RCC 7860 (cell line): ENCODE measurements around the gene STIP1.

ENCODE experiments used
- DNase-seq: peaks from one replicate; pipeline ENCODE4 v3.0.0-alpha.2; 2015; ENCODE audit warnings: low spot score
- FAIRE-seq: peaks from 2 replicates; lab custom pipeline; 2012; peaks lifted over from hg19 to GRCh38; lab: Jason Lieb, UNC

Gene STIP1

DNA sequence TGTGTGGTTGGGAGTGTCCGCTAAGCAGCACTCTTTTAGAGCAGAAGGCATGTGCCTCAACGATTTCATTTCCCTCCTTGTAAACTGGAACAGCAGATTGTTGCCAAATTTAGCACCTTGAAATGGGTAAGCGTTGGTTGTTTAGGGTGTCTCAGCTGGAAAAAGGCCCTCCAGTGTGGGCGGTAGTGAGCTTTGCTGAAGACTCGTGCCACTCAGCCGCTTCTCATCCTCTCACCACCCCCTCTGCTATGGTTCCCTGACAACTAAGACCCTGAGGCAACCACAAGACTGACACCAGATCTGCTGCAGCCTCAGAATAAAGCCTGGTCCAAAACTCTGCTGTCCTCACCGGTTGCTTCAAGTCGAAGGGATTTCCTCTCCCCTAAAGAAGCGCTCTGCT is 10.7 kb downstream of the STIP1 start:
- no peak for FAIRE-seq
- DNase-seq, result no peak

DNA sequence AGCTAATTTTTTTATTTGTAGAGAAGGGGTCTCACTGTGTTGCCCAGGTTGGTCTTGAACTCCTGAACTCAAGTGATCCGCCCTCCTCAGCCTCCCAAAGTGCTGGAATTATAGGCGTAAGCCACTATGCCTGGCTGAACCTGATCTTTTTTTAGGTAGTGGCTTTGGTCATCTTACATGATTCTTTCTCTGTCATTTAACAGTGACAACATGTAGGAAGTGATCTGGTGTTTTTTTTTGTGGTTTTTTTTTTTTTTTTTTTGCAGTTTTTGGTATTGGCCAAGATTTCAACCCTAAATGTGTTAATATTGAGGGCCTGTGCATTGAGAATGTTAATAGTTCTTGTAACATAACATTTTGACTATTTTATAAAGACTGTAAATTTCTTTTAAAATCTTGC is 12.5 kb downstream of the STIP1 start:
- FAIRE-seq, result no peak
- DNase-seq, result no peak

DNA sequence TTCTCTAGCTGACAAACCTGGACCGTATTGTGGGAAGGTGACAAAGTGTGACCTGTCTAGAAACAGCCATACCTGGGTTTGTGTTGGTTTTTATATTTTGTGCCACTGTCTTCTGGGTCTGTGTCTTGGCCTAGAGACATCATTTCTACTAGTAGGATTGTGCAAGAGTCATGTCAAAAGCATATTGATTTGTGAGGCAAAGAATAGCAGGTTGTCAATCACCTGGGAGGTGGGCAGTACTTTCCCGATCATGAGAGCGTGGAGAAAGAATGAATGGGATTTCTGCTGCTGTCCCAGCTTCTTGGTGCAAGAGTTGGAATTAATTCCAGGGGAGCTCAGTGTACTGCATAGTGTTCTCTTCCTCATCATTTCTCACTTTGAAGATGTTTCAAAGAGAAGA is 15.6 kb downstream of the STIP1 start:
- FAIRE-seq (no peak), DNase-seq (no peak)

DNA sequence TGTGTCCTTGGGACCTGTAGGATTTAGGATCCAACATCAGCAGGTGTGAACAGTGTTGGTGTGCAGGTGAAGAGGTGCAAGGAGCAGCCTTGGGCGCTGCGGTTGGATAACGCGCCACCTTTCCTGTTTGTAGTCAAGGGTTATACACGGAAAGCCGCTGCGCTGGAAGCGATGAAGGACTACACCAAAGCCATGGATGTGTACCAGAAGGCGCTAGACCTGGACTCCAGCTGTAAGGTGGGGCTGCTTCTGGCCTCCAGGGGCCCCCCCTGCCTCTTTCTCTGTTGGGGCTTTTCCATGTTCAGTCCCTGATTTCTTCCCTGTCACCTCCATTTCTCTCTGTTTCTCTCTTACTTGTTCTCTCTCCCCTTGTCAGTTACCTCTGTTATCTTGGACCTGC is 17.0 kb downstream of the STIP1 start:
- FAIRE-seq (no peak), DNase-seq (no peak)

DNA sequence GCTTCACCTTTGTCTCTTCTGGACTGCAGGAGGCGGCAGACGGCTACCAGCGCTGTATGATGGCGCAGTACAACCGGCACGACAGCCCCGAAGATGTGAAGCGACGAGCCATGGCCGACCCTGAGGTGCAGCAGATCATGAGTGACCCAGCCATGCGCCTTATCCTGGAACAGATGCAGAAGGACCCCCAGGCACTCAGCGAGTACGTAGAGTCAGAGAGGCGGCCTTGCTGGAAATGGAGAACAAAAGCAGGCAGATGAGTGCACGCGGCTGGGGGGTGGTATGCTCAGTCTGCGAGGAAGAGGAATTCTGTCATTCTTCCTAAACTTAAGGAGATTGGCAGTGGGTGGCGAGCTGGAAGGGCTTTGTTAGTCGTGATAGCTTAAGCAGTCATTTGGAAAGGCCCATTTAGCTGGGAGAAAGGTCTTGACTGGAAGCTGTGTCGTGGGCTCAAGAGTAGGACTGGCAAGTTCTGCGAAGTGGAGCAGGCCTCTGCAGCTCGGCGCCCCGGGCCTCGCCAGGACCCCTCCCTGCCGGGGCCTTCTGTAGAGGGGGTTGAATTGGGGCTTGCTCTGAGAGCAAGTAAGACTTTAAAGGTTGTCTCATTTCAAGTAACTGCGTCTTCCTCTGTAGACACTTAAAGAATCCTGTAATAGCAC is 17.6 kb downstream of the STIP1 start:
- FAIRE-seq (no peak), DNase-seq (no peak)

DNA sequence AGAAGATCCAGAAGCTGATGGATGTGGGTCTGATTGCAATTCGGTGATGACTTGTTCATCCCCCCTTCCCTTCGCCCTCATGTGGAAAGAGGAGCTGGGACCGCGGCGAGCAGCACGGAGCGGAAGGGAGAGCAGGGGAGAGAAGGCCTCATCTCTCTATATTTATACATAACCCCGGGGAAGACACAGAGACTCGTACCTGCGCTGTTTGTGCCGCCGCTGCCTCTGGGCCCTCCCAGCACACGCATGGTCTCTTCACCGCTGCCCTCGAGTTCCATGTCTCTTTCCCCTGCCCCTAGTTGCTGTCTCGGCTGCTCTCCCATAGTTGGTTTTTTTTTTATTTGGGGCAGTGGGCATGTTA is 18.1 kb downstream of the STIP1 start:
- no peak for FAIRE-seq
- DNase-seq, result no peak

DNA sequence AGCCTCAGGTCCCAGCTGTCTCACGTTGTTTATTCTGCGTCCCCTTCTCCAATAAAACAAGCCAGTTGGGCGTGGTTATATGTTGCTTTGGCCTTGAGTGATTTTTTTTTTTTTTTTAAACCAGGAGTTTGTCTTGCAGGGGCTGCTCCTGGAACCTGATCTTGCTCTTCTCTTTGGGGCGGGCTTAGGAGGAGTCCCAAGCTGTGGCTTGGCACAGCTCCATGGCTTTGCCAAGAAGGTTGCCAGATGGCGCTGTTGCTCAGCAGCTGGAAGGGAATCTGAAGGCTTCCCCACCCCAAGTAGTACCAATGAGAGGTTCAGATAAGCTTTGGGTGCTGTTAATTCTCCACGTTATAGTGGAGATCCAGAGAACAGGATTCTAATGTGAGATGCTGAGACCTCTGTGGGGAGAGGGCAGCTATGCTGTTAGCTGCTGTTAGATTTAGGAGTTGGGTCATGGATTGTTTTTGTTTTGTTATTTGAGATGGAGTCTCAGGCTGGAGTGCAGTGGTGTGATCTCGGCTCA is 18.6 kb downstream of the STIP1 start:
- peak; percentile 63 for DNase-seq
- no peak for FAIRE-seq

DNA sequence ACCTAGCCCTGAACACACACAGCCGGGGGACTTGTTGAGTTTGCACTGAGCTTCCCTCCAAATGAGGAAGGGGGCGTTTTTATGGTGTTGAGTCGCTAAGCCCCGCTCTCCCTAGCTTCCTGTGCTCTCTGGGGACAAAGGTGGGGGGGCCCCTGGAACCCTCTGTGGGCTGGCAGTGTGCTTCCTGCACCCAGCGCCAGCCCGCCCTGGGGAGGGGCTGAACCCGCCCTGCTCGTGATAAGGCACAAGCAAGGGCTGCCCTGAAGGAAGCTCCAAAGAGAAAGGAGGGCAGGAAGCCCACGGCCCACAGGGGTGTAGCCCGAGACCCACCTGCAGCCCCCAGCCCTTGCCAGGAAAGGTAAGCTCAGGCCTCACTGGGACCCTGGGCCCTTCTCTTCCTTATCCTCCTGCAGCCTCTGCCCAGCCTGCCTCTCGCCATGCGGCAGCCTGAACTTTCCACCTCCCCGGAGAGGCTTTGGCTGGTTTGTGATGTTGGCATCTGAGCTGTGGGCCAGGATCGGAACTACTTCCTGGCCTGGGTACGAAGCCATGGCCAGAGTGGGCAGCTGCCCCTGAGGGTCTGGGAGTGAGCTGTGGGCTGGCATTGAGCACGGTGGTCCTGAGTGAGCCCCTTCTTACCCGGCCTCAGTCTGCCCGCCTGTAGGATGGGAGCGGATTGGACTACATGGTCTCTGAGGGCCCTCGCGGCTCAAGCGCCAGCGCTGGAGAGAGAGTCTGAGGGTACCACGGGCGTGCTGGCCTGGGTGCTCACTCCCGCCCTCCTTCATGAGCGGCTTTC is 20.7 kb downstream of the STIP1 start, which contains the start of gene FERMT3:
FERMT3 (plus strand) TSS at position 265 of the 799 bp plus-strand sequence. CDS start 644 bp downstream, outside the sequence.
- DNase-seq (no peak), FAIRE-seq (no peak)

DNA sequence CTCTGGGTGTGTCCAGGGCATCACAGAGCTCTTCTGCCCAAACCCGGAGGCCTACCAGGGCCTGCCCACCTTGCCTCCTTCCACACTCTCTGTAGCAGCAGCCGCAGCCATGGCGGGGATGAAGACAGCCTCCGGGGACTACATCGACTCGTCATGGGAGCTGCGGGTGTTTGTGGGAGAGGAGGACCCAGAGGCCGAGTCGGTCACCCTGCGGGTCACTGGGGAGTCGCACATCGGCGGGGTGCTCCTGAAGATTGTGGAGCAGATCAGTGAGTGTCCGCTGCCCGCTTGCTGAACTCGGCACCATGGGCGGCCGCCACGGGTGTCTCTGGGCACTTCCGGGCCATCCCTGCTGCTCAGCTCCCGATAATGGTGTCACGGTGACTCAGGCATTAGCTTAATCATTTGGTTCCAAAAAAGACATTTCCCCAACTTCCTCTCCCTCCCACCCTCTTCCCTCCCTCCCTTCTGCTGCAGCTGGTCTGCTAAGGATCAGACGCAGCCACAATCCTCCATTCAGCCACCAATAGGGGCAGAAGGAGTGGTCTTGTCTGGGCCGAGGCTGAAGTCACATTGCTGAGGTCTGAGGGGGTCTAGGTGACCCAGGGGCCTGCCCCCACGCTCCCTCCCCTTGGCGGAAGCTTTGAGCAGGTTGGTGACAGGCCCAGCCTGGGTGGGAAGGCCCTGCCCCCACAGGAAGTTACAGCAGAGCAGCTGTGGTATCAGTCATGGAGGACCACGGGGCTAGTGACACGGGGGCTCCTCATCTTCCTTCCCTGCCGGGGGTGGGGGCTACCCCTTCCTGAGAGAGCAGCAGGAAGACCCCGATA is 21.5 kb downstream of the STIP1 start:
- FAIRE-seq, result no peak
- DNase-seq, result no peak

DNA sequence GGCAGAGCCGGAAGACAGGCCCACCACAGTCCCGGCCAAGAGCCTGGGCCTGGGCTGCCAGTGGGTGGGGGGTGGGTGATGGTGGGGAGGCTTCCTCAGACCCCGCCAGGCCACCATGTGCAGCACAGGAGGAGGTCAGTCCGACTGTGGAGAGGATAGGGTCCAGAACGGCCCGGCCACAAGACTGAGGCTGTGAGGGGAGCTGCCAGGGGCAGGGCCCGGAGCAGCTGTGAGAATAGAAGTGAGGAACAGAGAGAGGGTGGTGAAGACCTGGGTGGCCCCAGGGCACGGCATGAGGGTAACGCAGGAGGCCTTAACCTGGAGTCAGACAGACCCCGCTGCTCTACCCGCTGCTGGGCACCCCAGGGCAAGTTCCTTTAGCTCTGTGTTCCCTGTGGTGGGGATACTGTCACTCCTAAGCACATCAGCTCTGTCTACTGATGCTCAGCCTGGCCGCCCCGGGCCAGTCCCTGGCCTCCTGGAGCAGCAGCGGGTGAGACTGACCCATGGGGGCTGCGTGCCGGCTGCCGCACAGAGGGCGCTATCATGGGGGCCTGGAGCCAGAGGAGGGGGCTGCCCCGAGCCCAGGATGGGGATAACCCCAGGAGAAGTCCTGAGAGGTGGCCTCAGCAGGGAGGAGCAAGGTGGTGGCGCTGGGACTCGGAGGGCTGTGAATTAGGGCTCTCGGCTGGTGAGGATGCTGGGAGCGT is 22.3 kb downstream of the STIP1 start:
- FAIRE-seq (no peak), DNase-seq (no peak)

DNA sequence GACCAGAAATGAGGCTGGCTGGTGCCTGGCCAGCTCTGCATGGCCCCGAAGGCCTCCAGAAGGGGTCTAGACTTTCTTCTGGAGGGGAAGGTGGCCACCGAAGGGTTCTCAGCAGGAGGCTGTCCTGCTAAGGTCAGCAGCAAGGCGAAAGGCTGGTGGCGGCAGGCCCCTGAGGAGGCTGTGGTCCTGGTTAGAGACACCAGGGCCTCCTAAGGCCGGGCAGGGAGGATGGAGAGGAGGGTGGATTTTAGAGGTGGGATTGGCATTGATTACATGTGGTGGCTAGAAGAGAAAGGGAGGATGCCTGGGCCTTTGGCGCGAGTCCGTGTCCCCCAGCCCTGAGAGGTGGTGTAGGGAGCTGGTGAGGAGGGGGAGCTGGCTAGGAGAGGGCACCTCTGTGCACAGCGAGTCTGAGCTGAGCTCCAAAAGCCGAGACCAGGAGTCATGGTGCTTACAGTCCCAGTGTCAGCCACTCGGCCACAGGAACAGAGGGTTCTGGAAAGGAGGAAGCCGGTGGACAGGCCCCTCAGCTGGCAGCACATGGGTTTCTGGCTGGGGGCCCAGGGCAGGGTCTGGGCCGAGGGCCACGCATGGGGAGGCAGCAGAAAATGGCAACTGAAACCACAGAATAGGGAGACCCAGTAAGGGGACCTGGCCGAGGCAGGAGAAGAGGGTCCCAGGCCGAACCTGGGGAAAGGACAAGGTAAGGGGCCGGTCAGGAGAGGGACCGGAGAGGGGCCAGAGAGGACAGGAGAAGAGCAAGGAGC is 23.0 kb downstream of the STIP1 start:
- no peak for FAIRE-seq

DNA sequence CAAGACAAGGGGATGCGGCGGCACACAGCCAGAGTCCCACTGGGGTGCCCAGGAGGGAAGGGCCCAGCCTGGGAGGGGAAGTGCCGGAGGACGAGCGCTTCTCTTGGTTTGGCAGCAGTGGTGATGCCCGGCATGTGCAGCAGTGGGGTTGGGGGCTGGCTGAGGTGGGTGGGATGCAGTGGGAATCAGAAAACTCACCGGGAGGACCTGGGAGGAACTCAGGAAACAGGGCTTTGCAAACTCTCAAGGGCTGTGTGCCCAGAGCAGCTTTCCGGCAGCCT is 23.5 kb downstream of the STIP1 start:
- FAIRE-seq, result no peak
- no peak for DNase-seq

More for the DNA sequence above, 23.0 kb downstream of the STIP1 start:
- no peak for DNase-seq

DNA sequence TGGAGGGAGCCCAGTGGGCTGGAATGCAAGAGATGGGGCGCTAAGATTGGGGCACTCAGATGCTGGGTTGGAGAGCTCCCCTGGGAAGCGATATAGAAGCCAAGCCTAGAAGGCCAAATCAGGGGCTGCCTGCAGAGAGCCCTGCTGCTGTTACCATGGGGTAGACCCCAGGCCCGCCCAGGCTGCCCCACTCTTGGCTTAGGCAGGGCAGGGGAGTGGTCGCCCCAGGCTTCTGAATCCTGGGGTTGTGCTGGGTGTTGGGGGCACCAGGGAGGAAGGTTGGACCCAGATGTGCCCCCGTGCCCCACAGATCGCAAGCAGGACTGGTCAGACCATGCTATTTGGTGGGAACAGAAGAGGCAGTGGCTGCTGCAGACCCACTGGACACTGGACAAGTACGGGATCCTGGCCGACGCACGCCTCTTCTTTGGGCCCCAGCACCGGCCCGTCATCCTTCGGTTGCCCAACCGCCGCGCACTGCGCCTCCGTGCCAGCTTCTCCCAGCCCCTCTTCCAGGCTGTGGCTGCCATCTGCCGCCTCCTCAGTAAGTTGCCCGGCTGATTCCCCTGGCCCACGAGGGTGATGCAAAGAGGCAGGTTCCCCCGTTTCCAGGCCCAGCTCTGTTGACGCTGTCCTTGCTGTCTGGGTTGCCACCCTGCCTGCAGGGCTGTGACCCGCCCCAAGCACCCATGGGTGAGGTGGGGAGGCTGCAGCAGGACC is 24.5 kb downstream of the STIP1 start:
- DNase-seq (no peak), FAIRE-seq (no peak)

DNA sequence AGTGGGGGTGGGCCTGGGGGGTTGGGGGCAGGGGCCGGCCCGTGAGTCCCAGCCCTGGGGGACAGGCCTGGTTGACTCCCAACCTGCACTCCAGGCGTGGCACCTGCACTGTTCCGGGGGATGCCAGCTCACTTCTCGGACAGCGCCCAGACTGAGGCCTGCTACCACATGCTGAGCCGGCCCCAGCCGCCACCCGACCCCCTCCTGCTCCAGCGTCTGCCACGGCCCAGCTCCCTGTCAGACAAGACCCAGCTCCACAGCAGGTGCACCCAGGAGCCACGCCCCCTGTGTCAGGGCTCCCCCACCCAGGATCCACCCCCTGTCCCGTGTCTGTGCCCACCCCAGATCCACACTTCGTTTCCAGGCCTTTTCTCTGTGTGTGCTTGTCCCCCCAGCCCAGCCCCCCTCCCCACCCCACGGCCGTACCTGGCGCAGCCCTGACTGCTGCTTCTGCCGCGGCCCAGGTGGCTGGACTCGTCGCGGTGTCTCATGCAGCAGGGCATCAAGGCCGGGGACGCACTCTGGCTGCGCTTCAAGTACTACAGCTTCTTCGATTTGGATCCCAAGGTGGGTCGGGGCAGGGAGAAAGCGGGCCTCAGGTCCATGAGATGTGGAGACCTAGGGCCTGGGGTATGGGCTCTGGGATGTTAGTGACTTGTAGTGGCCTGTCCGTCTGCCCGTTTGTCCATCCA is 25.4 kb downstream of the STIP1 start:
- FAIRE-seq, result no peak
- DNase-seq, result no peak

DNA sequence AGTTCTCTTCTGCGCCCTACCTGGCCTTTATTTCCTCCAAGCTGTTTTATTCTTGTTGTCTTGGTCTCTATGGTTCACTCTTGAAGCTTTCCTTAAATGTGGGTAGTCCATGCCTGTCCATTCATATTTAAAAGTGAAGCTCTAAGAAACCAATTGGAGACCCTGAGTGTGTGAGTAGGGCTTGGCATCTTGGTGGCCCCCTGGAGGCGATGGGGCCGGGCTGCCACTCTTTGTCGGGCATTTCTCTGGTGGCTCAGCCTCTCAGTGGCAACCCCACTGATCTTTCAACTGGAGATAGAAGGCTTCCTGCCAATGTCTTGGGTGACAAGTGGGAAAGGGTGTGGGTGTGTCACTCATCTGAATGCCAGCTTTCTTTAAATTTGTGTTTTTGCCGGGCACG is 30.9 kb downstream of the STIP1 start:
- FAIRE-seq, result no peak
- no peak for DNase-seq

DNA sequence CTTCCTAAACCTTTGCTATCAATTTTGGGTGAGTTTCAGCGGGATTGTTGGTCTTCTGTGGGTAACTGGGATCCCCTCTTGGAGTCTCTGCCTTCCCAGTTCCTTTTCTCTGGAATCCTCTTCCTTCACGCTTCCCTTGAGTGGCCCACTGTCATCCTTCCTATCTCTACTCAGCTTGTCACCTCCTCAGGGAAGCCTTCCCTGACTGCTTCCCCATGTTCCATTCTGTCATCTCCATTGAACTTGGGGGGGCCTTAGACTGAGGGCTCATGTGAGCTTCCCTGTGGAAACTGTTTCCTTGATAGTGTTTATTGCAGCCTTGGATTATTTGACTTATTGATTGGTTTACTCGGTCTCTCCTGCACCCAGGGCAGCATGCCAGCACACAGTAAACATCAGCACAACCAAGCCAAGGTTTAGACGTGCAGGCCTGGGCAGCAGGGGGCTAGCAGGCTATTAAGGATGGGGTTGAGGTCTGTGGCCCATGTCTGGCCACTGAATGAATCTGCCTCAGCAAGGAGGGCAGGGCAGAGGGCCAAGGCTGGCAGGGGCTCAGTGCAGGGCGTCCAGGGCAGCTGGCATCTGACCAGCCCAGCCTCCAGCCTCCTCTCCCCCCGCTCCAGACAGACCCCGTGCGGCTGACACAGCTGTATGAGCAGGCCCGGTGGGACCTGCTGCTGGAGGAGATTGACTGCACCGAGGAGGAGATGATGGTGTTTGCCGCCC is 32.8 kb downstream of the STIP1 start:
- FAIRE-seq (no peak), DNase-seq (no peak)

DNA sequence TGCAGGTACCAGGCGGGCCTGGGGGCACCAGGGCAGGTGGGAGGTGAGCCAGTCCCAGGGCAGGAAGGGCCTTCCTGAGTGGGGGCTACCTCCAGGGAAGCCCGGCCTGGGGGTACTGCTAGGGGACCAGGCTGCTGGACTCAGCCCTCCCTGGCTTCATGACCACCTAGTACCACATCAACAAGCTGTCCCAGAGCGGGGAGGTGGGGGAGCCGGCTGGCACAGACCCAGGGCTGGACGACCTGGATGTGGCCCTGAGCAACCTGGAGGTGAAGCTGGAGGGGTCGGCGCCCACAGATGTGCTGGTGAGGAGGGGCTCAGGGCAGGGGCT is 33.3 kb downstream of the STIP1 start:
- DNase-seq (no peak), FAIRE-seq (no peak)

DNA sequence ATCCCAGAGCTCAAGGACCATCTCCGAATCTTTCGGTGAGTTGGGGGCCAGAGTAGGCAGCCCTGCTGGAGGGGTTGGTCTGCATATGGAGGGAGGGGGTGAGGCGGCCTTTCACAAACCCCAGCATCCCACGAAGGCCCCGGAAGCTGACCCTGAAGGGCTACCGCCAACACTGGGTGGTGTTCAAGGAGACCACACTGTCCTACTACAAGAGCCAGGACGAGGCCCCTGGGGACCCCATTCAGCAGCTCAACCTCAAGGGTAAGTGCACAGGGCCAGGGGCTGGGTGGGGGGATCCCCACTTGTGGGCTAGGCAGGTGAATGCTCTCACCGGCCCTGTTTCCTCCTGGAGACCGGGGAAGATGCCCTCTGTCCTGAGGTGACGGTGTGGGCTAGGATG is 33.8 kb downstream of the STIP1 start:
- FAIRE-seq (no peak), DNase-seq (no peak)

DNA sequence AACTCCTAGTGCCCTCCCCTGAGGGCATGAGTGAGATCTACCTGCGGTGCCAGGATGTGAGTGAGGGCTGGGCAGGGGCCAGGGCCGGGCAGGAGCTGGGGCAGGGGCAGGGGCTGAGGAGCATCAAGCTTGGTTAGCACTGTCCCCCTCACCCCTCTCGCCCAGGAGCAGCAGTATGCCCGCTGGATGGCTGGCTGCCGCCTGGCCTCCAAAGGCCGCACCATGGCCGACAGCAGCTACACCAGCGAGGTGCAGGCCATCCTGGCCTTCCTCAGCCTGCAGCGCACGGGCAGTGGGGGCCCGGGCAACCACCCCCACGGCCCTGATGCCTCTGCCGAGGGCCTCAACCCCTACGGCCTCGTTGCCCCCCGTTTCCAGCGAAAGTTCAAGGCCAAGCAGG is 34.3 kb downstream of the STIP1 start:
- no peak for FAIRE-seq
- DNase-seq, result no peak
